ENCODE data around the gene DPH6.

- TF ChIP-seq CTCF (IDR thresholded peaks at IDR 0.05; ENCODE audit: poor library complexity) (no peak), EZH2 (IDR thresholded peaks at IDR 0.05; ENCODE audit: borderline replicate concordance) (no peak), EZH2phosphoT487 (IDR thresholded peaks at IDR 0.05; ENCODE audit: low read depth, severe bottlenecking, unreplicated experiment) (no peak)
Observed at GRCh38 chr15:35505141-35505540, 40.8 kb downstream of the DPH6 start.
